Keratinocyte (primary cell): ENCODE measurements around the gene PTPRT.

ENCODE experiments used
- EZH2 ChIP-seq: IDR thresholded peaks from one replicate; pipeline ENCODE4 v1.6.1; 2012; ENCODE audit warnings: inconsistent platforms, mild to moderate bottlenecking, low read length, moderate library complexity
- TF ChIP-seq, protein P1 (sequence below), 3 experiments: IDR thresholded peaks in 1 of 3; conservative IDR thresholded peaks in 1 of 3; optimal IDR thresholded peaks in 1 of 3; 2 replicates in 2 of 3; 3 replicates in 1 of 3; pipeline versions ENCODE3 to v1.5.1; 2011; ENCODE audit warnings: low read length in 3 of 3, mild to moderate bottlenecking in 3 of 3, moderate library complexity in 2 of 3, control low read depth in 1 of 3, inconsistent platforms in 1 of 3; ENCODE audit not compliant: insufficient read depth in 2 of 3; ENCODE audit errors: extremely low read depth in 1 of 3

DNA sequence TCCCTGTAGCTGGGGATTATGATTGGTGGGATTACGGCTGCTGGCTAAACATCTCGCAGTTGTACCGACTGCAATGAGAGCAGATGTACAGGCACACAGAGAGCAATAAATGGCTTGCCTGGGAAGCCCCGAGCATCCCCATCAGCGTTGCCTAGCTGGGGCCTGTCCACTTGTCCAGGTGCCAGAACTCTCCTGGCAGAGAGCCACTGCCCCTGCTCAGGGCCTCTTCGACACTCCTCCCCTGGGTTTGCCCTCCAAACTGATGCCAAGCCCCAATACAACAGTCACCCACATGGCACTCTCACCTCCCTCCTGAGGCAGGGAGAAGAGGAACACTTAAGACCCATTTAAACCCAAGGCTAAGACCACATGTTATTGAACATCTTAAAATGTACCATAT, 715.1 kb downstream of the PTPRT start:
- TF ChIP-seq, protein P1, sequence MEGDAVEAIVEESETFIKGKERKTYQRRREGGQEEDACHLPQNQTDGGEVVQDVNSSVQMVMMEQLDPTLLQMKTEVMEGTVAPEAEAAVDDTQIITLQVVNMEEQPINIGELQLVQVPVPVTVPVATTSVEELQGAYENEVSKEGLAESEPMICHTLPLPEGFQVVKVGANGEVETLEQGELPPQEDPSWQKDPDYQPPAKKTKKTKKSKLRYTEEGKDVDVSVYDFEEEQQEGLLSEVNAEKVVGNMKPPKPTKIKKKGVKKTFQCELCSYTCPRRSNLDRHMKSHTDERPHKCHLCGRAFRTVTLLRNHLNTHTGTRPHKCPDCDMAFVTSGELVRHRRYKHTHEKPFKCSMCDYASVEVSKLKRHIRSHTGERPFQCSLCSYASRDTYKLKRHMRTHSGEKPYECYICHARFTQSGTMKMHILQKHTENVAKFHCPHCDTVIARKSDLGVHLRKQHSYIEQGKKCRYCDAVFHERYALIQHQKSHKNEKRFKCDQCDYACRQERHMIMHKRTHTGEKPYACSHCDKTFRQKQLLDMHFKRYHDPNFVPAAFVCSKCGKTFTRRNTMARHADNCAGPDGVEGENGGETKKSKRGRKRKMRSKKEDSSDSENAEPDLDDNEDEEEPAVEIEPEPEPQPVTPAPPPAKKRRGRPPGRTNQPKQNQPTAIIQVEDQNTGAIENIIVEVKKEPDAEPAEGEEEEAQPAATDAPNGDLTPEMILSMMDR (optimal IDR thresholded peaks at IDR 0.05 in 1 of 3, IDR thresholded peaks at IDR 0.05 in 1 of 3, conservative IDR thresholded peaks at IDR 0.05 in 1 of 3; ENCODE audit: extremely low read depth in 1 of 3, insufficient read depth in 2 of 3, low read length in 3 of 3), result no peak
- TF ChIP-seq EZH2, result no peak
